ENCODE data around the gene STXBP6. TPM values are rescaled to one million over a fixed set of nuclear protein-coding genes. Genes with fewer than 3 reads are reported as not detected.

Gene STXBP6
- total RNA-seq, 2 donors from 2014 or later = 13.5 to 20.2 TPM

DNA sequence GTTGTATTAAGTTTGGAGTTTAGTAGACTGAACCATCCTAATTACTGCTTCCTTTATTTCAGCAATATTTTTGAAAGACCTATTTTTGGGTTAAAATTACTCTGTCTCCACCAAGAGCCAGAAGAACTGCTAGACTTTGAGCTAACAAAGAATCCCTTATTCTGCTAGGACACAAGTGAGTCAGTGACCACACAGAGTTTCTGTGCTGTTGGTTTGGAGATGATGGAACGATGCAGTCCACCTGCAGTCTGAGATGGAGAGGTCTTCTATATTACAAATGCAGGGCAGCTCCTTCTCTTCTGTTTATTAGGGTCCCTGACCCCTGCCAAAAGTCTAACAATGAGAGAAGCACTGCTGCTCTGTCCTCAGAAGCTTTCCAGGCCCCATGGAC, 6.7 kb upstream of the STXBP6 start:
- TF ChIP-seq, protein P1, sequence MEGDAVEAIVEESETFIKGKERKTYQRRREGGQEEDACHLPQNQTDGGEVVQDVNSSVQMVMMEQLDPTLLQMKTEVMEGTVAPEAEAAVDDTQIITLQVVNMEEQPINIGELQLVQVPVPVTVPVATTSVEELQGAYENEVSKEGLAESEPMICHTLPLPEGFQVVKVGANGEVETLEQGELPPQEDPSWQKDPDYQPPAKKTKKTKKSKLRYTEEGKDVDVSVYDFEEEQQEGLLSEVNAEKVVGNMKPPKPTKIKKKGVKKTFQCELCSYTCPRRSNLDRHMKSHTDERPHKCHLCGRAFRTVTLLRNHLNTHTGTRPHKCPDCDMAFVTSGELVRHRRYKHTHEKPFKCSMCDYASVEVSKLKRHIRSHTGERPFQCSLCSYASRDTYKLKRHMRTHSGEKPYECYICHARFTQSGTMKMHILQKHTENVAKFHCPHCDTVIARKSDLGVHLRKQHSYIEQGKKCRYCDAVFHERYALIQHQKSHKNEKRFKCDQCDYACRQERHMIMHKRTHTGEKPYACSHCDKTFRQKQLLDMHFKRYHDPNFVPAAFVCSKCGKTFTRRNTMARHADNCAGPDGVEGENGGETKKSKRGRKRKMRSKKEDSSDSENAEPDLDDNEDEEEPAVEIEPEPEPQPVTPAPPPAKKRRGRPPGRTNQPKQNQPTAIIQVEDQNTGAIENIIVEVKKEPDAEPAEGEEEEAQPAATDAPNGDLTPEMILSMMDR (IDR thresholded peaks at IDR 0.05) = no peak
- Histone ChIP-seq H3K4me1 (no peaks in the 10 kb centered on the region), H3K27ac (no peak overlapping the region), H3K9me3 (no peaks in the 10 kb centered on the region), H3K27me3 (no peaks in the 10 kb centered on the region), H3K36me3 (no peaks in the 10 kb centered on the region), H3K4me3 (no peak overlapping the region)
- no peak for DNase-seq (ENCODE audit: low spot score)

DNA sequence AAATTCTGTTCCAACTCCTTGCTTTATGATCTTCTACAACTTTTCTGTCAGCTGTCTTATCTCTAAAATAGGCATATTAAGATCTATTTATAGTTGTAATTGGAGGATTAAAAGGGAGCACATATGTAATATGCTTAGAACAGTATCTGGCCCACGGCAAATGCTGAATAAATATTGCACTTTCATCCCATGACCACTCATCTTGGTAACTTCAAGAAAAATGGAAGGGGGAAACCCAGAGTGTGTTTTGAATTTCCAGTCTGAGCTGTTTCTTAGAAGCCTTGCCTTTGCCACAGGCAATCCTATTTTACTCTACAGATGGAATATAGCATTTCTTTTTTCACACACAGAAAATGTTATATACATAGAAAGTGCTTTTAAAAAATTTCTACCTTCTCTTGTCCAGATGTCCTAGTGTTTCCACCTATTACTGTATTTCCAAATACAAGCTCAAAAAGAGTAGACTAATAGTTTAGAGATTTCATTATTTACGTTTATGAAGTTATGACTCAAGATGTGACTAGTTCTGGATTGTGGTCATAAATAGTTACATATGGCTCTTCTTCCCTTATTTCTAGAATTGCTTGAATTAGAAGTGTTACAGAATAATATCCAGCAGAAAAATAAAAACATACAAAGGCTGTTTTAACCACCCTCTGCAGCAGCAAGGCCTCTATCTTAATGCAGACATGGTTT, 6.2 kb upstream of the STXBP6 start:
- Histone ChIP-seq H3K4me1 (peaks cover 0 to 2% of the 10 kb centered on the region in 2 donors), H3K9me3 (no peaks in the 10 kb centered on the region), H3K27ac (no peak overlapping the region), H3K27me3 (no peaks in the 10 kb centered on the region), H3K4me3 (no peak overlapping the region), H3K36me3 (no peaks in the 10 kb centered on the region)
- no peak for DNase-seq (ENCODE audit: low spot score)
- TF ChIP-seq, protein P1 (IDR thresholded peaks at IDR 0.05) = no peak

DNA sequence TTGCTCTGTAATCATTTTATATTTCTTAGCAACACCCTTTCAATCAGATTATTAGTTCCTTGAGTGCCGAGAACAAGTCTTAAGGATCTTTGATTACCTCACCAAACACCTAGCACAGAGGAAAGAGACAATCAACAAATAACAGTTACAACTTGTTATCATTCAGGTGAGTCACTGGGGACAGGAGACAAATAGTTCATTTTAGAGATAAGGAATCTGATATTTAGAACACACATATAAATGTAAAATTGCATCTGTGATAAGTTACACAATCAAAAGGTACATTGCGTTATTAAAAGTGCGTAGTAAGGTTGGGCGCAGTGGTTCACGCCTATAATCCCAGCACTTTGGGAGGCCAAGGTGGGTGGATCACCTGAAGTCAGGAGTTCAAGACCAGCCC, 5.1 kb upstream of the STXBP6 start:
- peaks cover 0 to 12% of the 10 kb centered on the region in 2 donors for H3K4me1 ChIP-seq
- no peaks in the 10 kb centered on the region for H3K36me3 ChIP-seq
- no peak overlapping the region for H3K4me3 ChIP-seq
- no peaks in the 10 kb centered on the region for H3K9me3 ChIP-seq
- TF ChIP-seq, protein P1 (IDR thresholded peaks at IDR 0.05) = no peak
- no peak overlapping the region for H3K27ac ChIP-seq
- no peaks in the 10 kb centered on the region for H3K27me3 ChIP-seq
- DNase-seq (ENCODE audit: low spot score) = no peak

DNA sequence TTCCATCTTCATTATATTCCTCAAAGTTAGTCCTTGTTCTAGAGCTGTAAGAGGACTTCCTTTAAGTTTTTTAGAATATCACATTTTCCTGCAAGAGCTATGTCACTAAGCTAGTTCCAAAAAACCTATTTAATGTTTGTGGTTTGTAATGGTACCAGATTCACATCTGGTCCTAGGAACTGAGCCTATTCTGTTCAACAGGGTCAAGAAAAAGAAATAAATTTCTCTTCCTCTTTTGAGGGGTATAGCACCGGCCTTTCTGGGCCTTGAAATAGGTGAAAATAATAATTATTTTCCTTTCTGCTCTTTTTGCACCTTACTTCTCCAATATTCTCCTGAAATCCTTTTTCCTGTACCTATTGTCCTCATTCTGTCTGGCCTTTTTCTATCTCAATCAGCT, 3.6 kb upstream of the STXBP6 start:
- no peaks in the 10 kb centered on the region for H3K36me3 ChIP-seq
- TF ChIP-seq, protein P1 (IDR thresholded peaks at IDR 0.05) = no peak
- no peaks in the 10 kb centered on the region for H3K9me3 ChIP-seq
- no peak overlapping the region for H3K27ac ChIP-seq
- H3K4me3 ChIP-seq = no peak overlapping the region
- no peaks in the 10 kb centered on the region for H3K27me3 ChIP-seq
- no peak for DNase-seq (ENCODE audit: low spot score)
- H3K4me1 ChIP-seq = peaks cover 0 to 13% of the 10 kb centered on the region in 2 donors

DNA sequence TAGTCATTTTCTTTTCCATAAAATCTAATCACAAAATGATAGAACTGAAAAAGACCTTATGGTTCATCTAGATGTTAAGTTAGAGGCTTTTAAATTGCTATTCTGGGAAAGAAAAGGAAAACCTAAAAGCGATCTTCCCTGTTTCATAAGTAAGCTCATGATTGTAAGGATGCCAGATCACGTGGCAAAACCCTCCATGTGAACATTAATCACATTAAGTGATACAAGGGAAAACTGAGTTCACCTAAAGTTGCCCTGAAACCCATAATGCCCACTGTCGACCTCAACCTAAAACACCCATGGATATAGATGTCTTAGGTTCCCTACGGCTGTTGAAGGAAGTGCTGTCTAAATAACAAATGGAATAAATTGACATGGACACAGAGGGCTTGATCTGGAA, 3.0 kb upstream of the STXBP6 start:
- Histone ChIP-seq H3K27me3 (no peaks in the 10 kb centered on the region), H3K9me3 (no peaks in the 10 kb centered on the region), H3K27ac (no peak overlapping the region), H3K36me3 (no peaks in the 10 kb centered on the region), H3K4me1 (peaks cover 0 to 20% of the 10 kb centered on the region in 2 donors), H3K4me3 (no peak overlapping the region)
- no peak for DNase-seq (ENCODE audit: low spot score)
- TF ChIP-seq, protein P1 (IDR thresholded peaks at IDR 0.05) = no peak

DNA sequence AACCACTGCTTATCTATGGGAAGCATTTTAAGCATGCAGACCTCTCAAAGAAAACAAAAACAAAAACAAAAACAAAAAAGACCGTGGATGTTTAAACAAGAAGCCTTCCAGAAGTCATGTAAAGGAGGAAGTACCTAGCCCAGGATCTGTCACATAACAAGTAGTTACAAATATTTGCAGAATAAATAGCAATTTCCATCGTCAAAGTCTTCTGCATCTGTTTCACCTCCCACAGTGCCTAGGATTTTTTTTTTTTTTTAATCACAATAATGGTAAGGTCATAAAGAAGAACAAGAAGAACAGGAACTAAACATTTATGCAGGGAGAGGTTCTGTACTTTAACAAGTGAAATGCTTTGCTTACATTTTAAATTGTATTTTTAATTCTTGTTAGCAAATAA, 2.4 kb upstream of the STXBP6 start:
- TF ChIP-seq, protein P1 (IDR thresholded peaks at IDR 0.05) = no peak
- no peak overlapping the region for H3K4me3 ChIP-seq
- H3K9me3 ChIP-seq = no peaks in the 10 kb centered on the region
- no peak for DNase-seq (ENCODE audit: low spot score)
- H3K36me3 ChIP-seq = no peaks in the 10 kb centered on the region
- H3K27me3 ChIP-seq = no peaks in the 10 kb centered on the region
- H3K27ac ChIP-seq = no peak overlapping the region
- H3K4me1 ChIP-seq = peaks cover 0 to 25% of the 10 kb centered on the region in 2 donors

All from right atrium auricular region (tissue), 2 donors.